ENCODE measurements around the gene PIAS1. TPM values are rescaled to one million over a fixed set of nuclear protein-coding genes. Genes with fewer than 3 reads are reported as not detected.
"Not testable (repeated sequence)": the region's sequence is repeated elsewhere in the genome, so short reads cannot be mapped to it uniquely, and the experiment has no call there.

Gene PIAS1
- 72.5 TPM for total RNA-seq

- peak; percentile 95 for DNase-seq (ENCODE audit: low spot score)
These were observed at the start of gene PIAS1 for GRCh38 chr15:68053701-68054627. TSS of gene PIAS1 (plus strand) at chr15:68054315. CDS start at chr15:68054327, 12 bp downstream.

- not testable (repeated sequence) for DNase-seq (ENCODE audit: low spot score)
These were observed 46.5 kb upstream of the PIAS1 start for GRCh38 chr15:68007642-68008041.

GRCh38 chr15:68010361-68011153 is 43.6 kb upstream of the PIAS1 start:
- no peak for DNase-seq (ENCODE audit: low spot score)

- no peak for DNase-seq (ENCODE audit: low spot score)
These were observed 41.2 kb upstream of the PIAS1 start for GRCh38 chr15:68012911-68013310.

- DNase-seq (ENCODE audit: low spot score) = no peak
These were observed 39.9 kb upstream of the PIAS1 start for GRCh38 chr15:68014219-68014618.

- DNase-seq (ENCODE audit: low spot score) = no peak
These were observed 38.9 kb upstream of the PIAS1 start for GRCh38 chr15:68015244-68015643.

- no peak for DNase-seq (ENCODE audit: low spot score)
These were observed 36.9 kb upstream of the PIAS1 start for GRCh38 chr15:68017201-68017600.

- DNase-seq (ENCODE audit: low spot score) = peak; percentile 19
These were observed 35.2 kb upstream of the PIAS1 start for GRCh38 chr15:68018797-68019444.

- peak; percentile 22 for DNase-seq (ENCODE audit: low spot score)
These were observed 34.1 kb upstream of the PIAS1 start for GRCh38 chr15:68019814-68020525.

- DNase-seq (ENCODE audit: low spot score) = no peak
These were observed 33.4 kb upstream of the PIAS1 start for GRCh38 chr15:68020685-68021084.

GRCh38 chr15:68022061-68022460 is 32.1 kb upstream of the PIAS1 start:
- peak; percentile 50 for DNase-seq (ENCODE audit: low spot score)

GRCh38 chr15:68023307-68024101 is 30.6 kb upstream of the PIAS1 start:
- DNase-seq (ENCODE audit: low spot score) = peak; percentile 23

- peak; percentile 9 for DNase-seq (ENCODE audit: low spot score)
These were observed 28.2 kb upstream of the PIAS1 start for GRCh38 chr15:68025835-68026424.

- DNase-seq (ENCODE audit: low spot score) = peak; percentile 29
These were observed 26.7 kb upstream of the PIAS1 start for GRCh38 chr15:68027388-68027787.

GRCh38 chr15:68028137-68028887 is 25.8 kb upstream of the PIAS1 start:
- no peak for DNase-seq (ENCODE audit: low spot score)

GRCh38 chr15:68028888-68029207 is 25.3 kb upstream of the PIAS1 start:
- DNase-seq (ENCODE audit: low spot score) = no peak

- no peak for DNase-seq (ENCODE audit: low spot score)
These were observed 24.2 kb upstream of the PIAS1 start for GRCh38 chr15:68029959-68030358.

- no peak for DNase-seq (ENCODE audit: low spot score)
These were observed 22.7 kb upstream of the PIAS1 start for GRCh38 chr15:68031404-68031803.

GRCh38 chr15:68032672-68033071 is 21.4 kb upstream of the PIAS1 start:
- DNase-seq (ENCODE audit: low spot score) = no peak

- no peak for DNase-seq (ENCODE audit: low spot score)
These were observed 20.0 kb upstream of the PIAS1 start for GRCh38 chr15:68034081-68034480.

Measured in ureter (tissue), 1 donor.